Activated CD4-positive, CD25-positive, alpha-beta regulatory T cell treated with anti-CD3 and anti-CD28 coated beads, Interleukin-2, amount 50 U/mL, for 24 hours (primary cell): Measurements from ENCODE around the gene VIPAS39.
"Not testable (repeated sequence)": the region's sequence is repeated elsewhere in the genome, so short reads cannot be mapped to it uniquely, and the experiment has no call there.

ENCODE experiments used
- ATAC-seq, 2 donors: fragments of 150-1000 bp; cut with Tn5 transposase; one replicate each; pipeline ENCODE4 v1.10.0; 2021; ENCODE audit warnings: mild to moderate bottlenecking in 1 of 2, moderate library complexity in 1 of 2

Gene VIPAS39

GRCh38 chr14:77469539-77469938, 12.1 kb upstream of the VIPAS39 start:
- ATAC-seq: no peak

- peak in 1 of 2 donors; percentile 9 for ATAC-seq
Observed at GRCh38 chr14:77469067-77469505, 11.7 kb upstream of the VIPAS39 start.

- ATAC-seq: no peak
Observed at GRCh38 chr14:77467801-77468200, 10.4 kb upstream of the VIPAS39 start.

GRCh38 chr14:77459072-77459723, 1.8 kb upstream of the VIPAS39 start:
- no peak for ATAC-seq

GRCh38 chr14:77458249-77458950, 999 bp upstream of the VIPAS39 start:
- ATAC-seq: no peak

- no peak for ATAC-seq
Observed at GRCh38 chr14:77457115-77457521, 283 bp downstream of the VIPAS39 start.

GRCh38 chr14:77455966-77456640, 1.3 kb downstream of the VIPAS39 start:
- no peak for ATAC-seq

- no peak for ATAC-seq
Observed at GRCh38 chr14:77442196-77442595, 15.2 kb downstream of the VIPAS39 start.

- ATAC-seq: no peak
Observed at GRCh38 chr14:77439861-77440260, 17.5 kb downstream of the VIPAS39 start.

GRCh38 chr14:77438596-77438995, 18.8 kb downstream of the VIPAS39 start:
- no peak for ATAC-seq

- ATAC-seq: no peak
Observed at GRCh38 chr14:77436042-77436441, 21.4 kb downstream of the VIPAS39 start.

- no peak for ATAC-seq
Observed at GRCh38 chr14:77426396-77426795, 31.0 kb downstream of the VIPAS39 start.

- ATAC-seq: no peak
Observed at GRCh38 chr14:77424862-77425261, 32.5 kb downstream of the VIPAS39 start.

- ATAC-seq: no peak
Observed at GRCh38 chr14:77423423-77423822, 34.0 kb downstream of the VIPAS39 start, which contains the start of gene NOXRED1. Gene NOXRED1 (minus strand): TSS chr14:77423523. CDS start chr14:77422889, 634 bp downstream.

- no peak for ATAC-seq
Observed at GRCh38 chr14:77421201-77421600, 36.2 kb downstream of the VIPAS39 start.

GRCh38 chr14:77416836-77417235, 40.6 kb downstream of the VIPAS39 start:
- ATAC-seq: no peak

GRCh38 chr14:77416098-77416497, 41.3 kb downstream of the VIPAS39 start:
- not testable (repeated sequence) for ATAC-seq

- not testable (repeated sequence) for ATAC-seq
Observed at GRCh38 chr14:77415403-77416030, 41.9 kb downstream of the VIPAS39 start.

GRCh38 chr14:77409131-77409533, 48.3 kb downstream of the VIPAS39 start:
- no peak for ATAC-seq

- ATAC-seq: no peak
Observed at GRCh38 chr14:77407158-77407557, 50.2 kb downstream of the VIPAS39 start.

- no peak for ATAC-seq
Observed at GRCh38 chr14:77406718-77407117, 50.7 kb downstream of the VIPAS39 start.

- no peak for ATAC-seq
Observed at GRCh38 chr14:77406086-77406485, 51.3 kb downstream of the VIPAS39 start.

- no peak for ATAC-seq
Observed at GRCh38 chr14:77403768-77404167, 53.6 kb downstream of the VIPAS39 start.
